PC-9 (cell line): ENCODE measurements around the gene GBX1. TPM values are rescaled to one million over a fixed set of nuclear protein-coding genes. Genes with fewer than 3 reads are reported as not detected.

Experiments
- BruUV-seq: library from RNA; stranded (reverse); fragments of 400-500 nt; replicated peaks from 2 replicates; lab custom pipeline; 2021; lab: Mats Ljungman, UMichigan
- CTCF ChIA-PET: fragments of 300-600 bp; sonication (Branson Sonifier 250); formaldehyde crosslinking; loops from one replicate; lab custom pipeline; 2022; ENCODE audit warnings: antibody characterized with exemption; lab: Charles Lee
- POLR2A ChIA-PET: fragments of 300-600 bp; sonication (Branson Sonifier 250); formaldehyde crosslinking; loops from one replicate; lab custom pipeline; 2022; ENCODE audit warnings: antibody characterized with exemption; ENCODE audit not compliant: unreplicated experiment; lab: Charles Lee
- DNase-seq, 2 experiments: peaks; one replicate each; pipeline versions ENCODE4 v3.0.0 to v3.0.0-alpha.2; 2015 to 2022; ENCODE audit warnings: mixed read lengths in 1 of 2
- H2AFZ ChIP-seq: fragments of 200-600 bp; sonication (generic); 2 replicates; pipeline ENCODE4 v1.8.1; 2017; ENCODE audit warnings: antibody characterized with exemption
- H3F3A ChIP-seq: fragments of 200-600 bp; sonication (generic); 2 replicates; pipeline ENCODE4 v1.8.1; 2017; ENCODE audit warnings: antibody characterized with exemption, mild to moderate bottlenecking, low read depth; ENCODE audit not compliant: insufficient read depth
- H3K27ac ChIP-seq: fragments of 200-600 bp; sonication (generic); 2 replicates; pipeline ENCODE4 v1.6.1; 2016; ENCODE audit warnings: mixed run types
- H3K27me3 ChIP-seq: fragments of 200-600 bp; sonication (generic); 2 replicates; pipeline ENCODE4 v1.6.1; 2016; ENCODE audit warnings: low read depth, mixed run types; ENCODE audit not compliant: insufficient read depth
- H3K36me3 ChIP-seq: fragments of 200-600 bp; sonication (generic); 2 replicates; pipeline ENCODE4 v1.6.1; 2016; ENCODE audit warnings: low read depth, mixed run types
- H3K4me1 ChIP-seq: fragments of 200-600 bp; sonication (generic); replicated peaks from 2 replicates; pipeline ENCODE4 v1.6.1; 2016; ENCODE audit warnings: mixed run types; ENCODE audit not compliant: insufficient read depth
- H3K4me2 ChIP-seq: fragments of 200-600 bp; sonication (generic); 2 replicates; pipeline ENCODE4 v1.6.1; 2017; ENCODE audit warnings: mixed run types
- H3K4me3 ChIP-seq: fragments of 200-600 bp; sonication (generic); 2 replicates; pipeline ENCODE4 v1.6.1; 2016; ENCODE audit warnings: mixed run types
- H3K79me2 ChIP-seq: fragments of 200-600 bp; sonication (generic); 2 replicates; pipeline ENCODE4 v1.6.1; 2017; ENCODE audit warnings: low read depth, mixed run types
- H3K9me2 ChIP-seq: fragments of 200-600 bp; sonication (generic); 2 replicates; pipeline ENCODE4 v1.8.1; 2017; ENCODE audit warnings: mild to moderate bottlenecking; ENCODE audit not compliant: insufficient read depth
- H3K9me3 ChIP-seq: fragments of 200-600 bp; sonication (generic); 2 replicates; pipeline ENCODE4 v1.8.1; 2016; ENCODE audit warnings: low read depth; ENCODE audit not compliant: insufficient read depth
- H4K20me1 ChIP-seq: fragments of 200-600 bp; sonication (generic); 2 replicates; pipeline ENCODE4 v1.8.1; 2017; ENCODE audit not compliant: insufficient read depth
- EZH2 ChIP-seq: fragments of 200-600 bp; sonication (generic); IDR thresholded peaks from 2 replicates; pipeline ENCODE4 v1.8.0; 2017; ENCODE audit warnings: antibody characterized with exemption, low read depth
- intact Hi-C: fragments of 100-400 bp; cut with micrococcal nuclease; formaldehyde crosslinking; loops from one replicate; pipeline ENCODE4 v1.10.0; 2022; ENCODE audit not compliant: unreplicated experiment
- total RNA-seq: library from RNA; stranded (reverse); gene quantifications from 2 replicates; pipeline ENCODE4 v1.2.3, GENCODE V29; 2021
- TF ChIP-seq, protein P1 (sequence below): fragments of 200-600 bp; sonication (generic); conservative IDR thresholded peaks from 2 replicates; pipeline ENCODE4 v1.6.1; 2017; ENCODE audit warnings: mixed run types, antibody characterized with exemption, mild to moderate bottlenecking, moderate library complexity

Gene GBX1
- total RNA-seq, 1 experiment from 2014 or later, result not detected

DNA sequence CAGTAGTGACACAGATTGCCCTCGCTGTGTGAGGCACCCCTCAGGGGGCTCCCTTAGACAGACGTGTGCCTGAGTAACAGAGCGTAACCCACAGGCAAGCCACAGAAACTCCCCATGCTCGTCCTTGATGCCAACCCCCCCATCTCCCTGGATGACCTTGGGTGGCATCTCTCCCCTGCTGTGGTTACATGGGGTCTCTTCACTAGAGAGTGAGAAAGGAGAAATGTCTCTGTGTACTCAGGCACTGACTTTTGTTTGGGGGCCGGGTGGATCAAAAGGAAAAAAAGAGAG lies 20.7 kb upstream of the GBX1 start:
- Histone ChIP-seq H3K36me3 (no peaks in the 10 kb centered on the region), H3K4me1 (no peaks in the 10 kb centered on the region), H4K20me1 (no peaks in the 10 kb centered on the region), H3K4me3 (no peak overlapping the region), H3K9me3 (no peaks in the 10 kb centered on the region), H3K27me3 (peaks cover 97% of the 10 kb centered on the region), H3K79me2 (no peaks in the 10 kb centered on the region), H3K27ac (no peak overlapping the region), H3K9me2 (no peaks in the 10 kb centered on the region), H2AFZ (no peak overlapping the region), H3F3A (no peaks in the 10 kb centered on the region), H3K4me2 (no peak overlapping the region)
- no TSS peak for BruUV-seq
- DNase-seq, result no peak
- CTCF ChIA-PET, result no interaction called here
- POLR2A ChIA-PET, result no interaction called here
- intact Hi-C loops, result no loop called here
- TF ChIP-seq EZH2, result no peak
- TF ChIP-seq, protein P1, sequence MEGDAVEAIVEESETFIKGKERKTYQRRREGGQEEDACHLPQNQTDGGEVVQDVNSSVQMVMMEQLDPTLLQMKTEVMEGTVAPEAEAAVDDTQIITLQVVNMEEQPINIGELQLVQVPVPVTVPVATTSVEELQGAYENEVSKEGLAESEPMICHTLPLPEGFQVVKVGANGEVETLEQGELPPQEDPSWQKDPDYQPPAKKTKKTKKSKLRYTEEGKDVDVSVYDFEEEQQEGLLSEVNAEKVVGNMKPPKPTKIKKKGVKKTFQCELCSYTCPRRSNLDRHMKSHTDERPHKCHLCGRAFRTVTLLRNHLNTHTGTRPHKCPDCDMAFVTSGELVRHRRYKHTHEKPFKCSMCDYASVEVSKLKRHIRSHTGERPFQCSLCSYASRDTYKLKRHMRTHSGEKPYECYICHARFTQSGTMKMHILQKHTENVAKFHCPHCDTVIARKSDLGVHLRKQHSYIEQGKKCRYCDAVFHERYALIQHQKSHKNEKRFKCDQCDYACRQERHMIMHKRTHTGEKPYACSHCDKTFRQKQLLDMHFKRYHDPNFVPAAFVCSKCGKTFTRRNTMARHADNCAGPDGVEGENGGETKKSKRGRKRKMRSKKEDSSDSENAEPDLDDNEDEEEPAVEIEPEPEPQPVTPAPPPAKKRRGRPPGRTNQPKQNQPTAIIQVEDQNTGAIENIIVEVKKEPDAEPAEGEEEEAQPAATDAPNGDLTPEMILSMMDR, result no peak

DNA sequence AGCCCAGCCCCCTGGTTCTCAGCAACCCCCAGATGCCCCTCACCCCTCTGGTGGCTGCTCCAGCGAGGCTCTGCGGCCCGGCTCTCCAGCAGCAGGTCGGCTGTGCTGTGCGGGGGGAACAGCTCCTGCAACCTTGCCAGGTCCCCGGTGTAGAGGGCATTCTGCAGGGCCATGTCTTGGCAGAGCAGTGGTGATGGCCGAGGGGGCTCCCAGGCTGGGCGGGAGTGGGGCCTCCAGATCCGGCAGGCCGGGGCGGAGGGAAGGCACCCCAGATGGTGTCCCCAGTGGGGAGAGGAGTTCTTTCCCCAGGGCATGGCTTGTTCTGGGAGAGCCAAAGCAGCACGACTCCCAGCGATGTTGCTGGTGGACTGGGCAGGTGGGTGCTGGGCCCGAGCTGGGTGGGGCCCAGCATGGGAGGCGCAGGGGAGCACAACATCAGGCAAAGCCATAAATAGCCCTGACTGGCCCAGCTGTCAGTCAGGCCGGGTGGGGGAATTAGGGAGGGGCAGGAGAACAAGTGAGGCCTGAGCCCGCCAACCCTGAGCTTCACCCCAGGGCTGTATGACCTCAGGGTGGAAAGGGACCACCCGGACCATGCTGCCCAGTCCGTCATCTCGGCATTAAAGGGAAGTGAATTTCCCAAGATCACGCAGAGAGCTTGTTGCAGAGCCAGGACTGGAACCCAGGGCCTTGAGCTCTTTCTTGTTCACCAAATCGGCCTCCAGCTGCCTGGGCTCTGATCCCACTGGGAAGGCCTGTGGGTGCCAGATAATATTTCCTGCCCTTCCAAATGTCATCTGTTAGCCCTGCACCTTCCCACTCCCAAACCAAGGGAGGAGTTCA lies 20.1 kb upstream of the GBX1 start:
- no peaks in the 10 kb centered on the region for H3K4me1 ChIP-seq
- H3K79me2 ChIP-seq, result no peaks in the 10 kb centered on the region
- CTCF ChIA-PET, result no interaction called here
- H2AFZ ChIP-seq, result no peak overlapping the region
- BruUV-seq, result no TSS peak
- H3K4me2 ChIP-seq, result no peak overlapping the region
- no peaks in the 10 kb centered on the region for H3K36me3 ChIP-seq
- POLR2A ChIA-PET, result no interaction called here
- no peak overlapping the region for H3K4me3 ChIP-seq
- H3K9me3 ChIP-seq, result no peaks in the 10 kb centered on the region
- no peaks in the 10 kb centered on the region for H3F3A ChIP-seq
- intact Hi-C loops, result no loop called here
- no peak overlapping the region for H3K27ac ChIP-seq
- H3K9me2 ChIP-seq, result no peaks in the 10 kb centered on the region
- peaks cover 97% of the 10 kb centered on the region for H3K27me3 ChIP-seq
- no peaks in the 10 kb centered on the region for H4K20me1 ChIP-seq
- no peak for TF ChIP-seq EZH2
- TF ChIP-seq, protein P1, result no peak
- DNase-seq, result no peak

DNA sequence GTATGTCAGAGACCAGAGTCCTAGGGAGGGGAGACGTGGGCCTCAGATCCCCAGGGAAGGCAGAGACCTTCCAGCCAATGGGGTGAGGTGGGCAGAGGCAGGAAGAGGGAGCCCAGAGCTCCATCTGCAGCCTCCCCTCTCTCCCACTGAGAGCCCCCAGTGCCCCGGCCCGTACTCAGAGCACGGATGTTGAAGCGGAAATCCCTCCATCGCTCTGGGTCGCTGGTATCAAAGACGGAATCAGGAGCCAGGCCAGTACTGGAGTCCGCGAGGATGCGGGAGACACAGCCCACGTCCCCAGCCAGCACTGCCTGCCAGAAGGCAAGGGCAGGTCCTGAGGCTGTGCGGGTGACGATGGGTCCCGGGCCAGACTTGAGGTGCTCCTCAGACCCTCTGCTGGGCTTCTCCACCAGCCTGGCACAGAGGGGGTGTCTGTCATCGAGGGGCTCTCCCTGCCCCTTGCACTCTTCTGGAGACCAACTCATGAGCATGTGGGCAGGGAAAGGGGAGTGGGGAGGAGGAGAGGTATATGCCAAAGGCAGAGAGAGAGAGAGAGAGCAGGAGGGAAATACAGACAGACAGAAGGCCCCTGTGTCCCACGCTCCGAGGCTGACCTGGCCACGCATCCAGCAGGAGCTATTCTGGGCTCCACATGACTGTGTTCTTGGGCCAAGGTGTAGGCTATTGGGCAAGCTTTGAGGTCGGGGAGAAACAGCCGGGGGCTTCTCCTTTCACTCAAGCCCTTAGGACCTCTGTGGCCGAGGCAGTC lies 19.3 kb upstream of the GBX1 start, which contains the start of gene ASB10:
TSS of gene ASB10 (minus strand) at position 611 of the 769 bp plus-strand sequence. CDS start at position 491, 120 bp downstream.
- Histone ChIP-seq H3K4me3 (no peak within 1 kb of the TSS), H2AFZ (no peak within 1 kb of the TSS), H3K27ac (no peak within 1 kb of the TSS), H3K9me3 (no peaks in the 10 kb centered on the region), H4K20me1 (no peaks in the 10 kb centered on the region), H3K36me3 (no peaks in the 10 kb centered on the region), H3F3A (no peaks in the 10 kb centered on the region), H3K27me3 (peaks cover 97% of the 10 kb centered on the region), H3K4me2 (no peak within 1 kb of the TSS), H3K9me2 (no peaks in the 10 kb centered on the region), H3K4me1 (no peaks in the 10 kb centered on the region), H3K79me2 (no peaks in the 10 kb centered on the region)
- intact Hi-C loops, result no loop called here
- no peak for TF ChIP-seq EZH2
- TF ChIP-seq, protein P1, result no peak
- no TSS peak for BruUV-seq
- POLR2A ChIA-PET, result no interaction called here
- CTCF ChIA-PET, result no interaction called here
- DNase-seq, result no peak
